SU-DHL-6 (cell line): Measurements from ENCODE around the gene ZDHHC24.

ENCODE experiments used
- H2AFZ ChIP-seq: fragments of 200-600 bp; sonication (generic); 2 replicates; pipeline ENCODE4 v1.6.1; 2014; ENCODE audit warnings: low read depth, mild to moderate bottlenecking, moderate library complexity, mixed read lengths, antibody characterized with exemption, low read length; ENCODE audit not compliant: severe bottlenecking
- H3F3A ChIP-seq: fragments of 200-600 bp; shearing (Covaris generic); 2 replicates; pipeline ENCODE4 v1.6.0; 2016; ENCODE audit warnings: antibody characterized with exemption, mild to moderate bottlenecking; ENCODE audit not compliant: insufficient read depth
- H3K27ac ChIP-seq: fragments of 200-600 bp; sonication (generic); 2 replicates; pipeline ENCODE4 v1.5.1; 2016; ENCODE audit warnings: low read depth, mild to moderate bottlenecking, low read length, moderate library complexity, mixed read lengths
- H3K27me3 ChIP-seq: fragments of 200-600 bp; sonication (generic), shearing (Covaris generic); 2 replicates; pipeline ENCODE4 v1.6.0; 2014; ENCODE audit warnings: mild to moderate bottlenecking, low read length
- H3K36me3 ChIP-seq: fragments of 200-600 bp; sonication (generic); 2 replicates; pipeline ENCODE4 v1.6.1; 2014; ENCODE audit warnings: mild to moderate bottlenecking, low read length, mixed read lengths
- H3K4me2 ChIP-seq: fragments of 300-600, 200-600 bp; shearing (Covaris generic), sonication (generic); 2 replicates; pipeline ENCODE4 v1.6.0; 2014; ENCODE audit warnings: low read length, low read depth, mild to moderate bottlenecking; ENCODE audit not compliant: poor library complexity, severe bottlenecking
- H3K4me3 ChIP-seq: fragments of 200-600 bp; sonication (generic); 2 replicates; pipeline ENCODE4 v1.5.1; 2014; ENCODE audit warnings: antibody characterized with exemption, low read length, mild to moderate bottlenecking, mixed read lengths; ENCODE audit not compliant: insufficient read depth, poor library complexity, severe bottlenecking
- H3K79me2 ChIP-seq: fragments of 200-600 bp; sonication (generic); 2 replicates; pipeline ENCODE4 v1.6.1; 2014; ENCODE audit warnings: mild to moderate bottlenecking, low read length, moderate library complexity; ENCODE audit not compliant: insufficient read depth
- H3K9ac ChIP-seq: fragments of 200-600 bp; sonication (generic); 2 replicates; pipeline ENCODE4 v1.7.0; 2014; ENCODE audit warnings: mild to moderate bottlenecking, low read length
- H3K9me2 ChIP-seq: fragments of 200-600 bp; sonication (generic); replicated peaks from 2 replicates; pipeline ENCODE4 v1.6.1; 2014; ENCODE audit warnings: low read length; ENCODE audit not compliant: insufficient read depth
- H3K9me3 ChIP-seq: fragments of 200-600 bp; sonication (generic); 2 replicates; pipeline ENCODE4 v1.6.1; 2014; ENCODE audit warnings: low read length, mixed read lengths; ENCODE audit not compliant: insufficient read depth
- H4K20me1 ChIP-seq: fragments of 200-600 bp; sonication (generic); 2 replicates; pipeline ENCODE4 v1.6.1; 2014; ENCODE audit warnings: low read depth, mild to moderate bottlenecking, antibody characterized with exemption, low read length, moderate library complexity, mixed read lengths
- EZH2phosphoT487 ChIP-seq: fragments of 200-600 bp; sonication (generic), shearing (Covaris generic); conservative IDR thresholded peaks from 2 replicates; pipeline ENCODE4 v1.6.1; 2018; ENCODE audit warnings: mild to moderate bottlenecking, antibody characterized with exemption, low read length, moderate library complexity, mixed read lengths
- TF ChIP-seq, protein P1 (sequence below): fragments of 200-600 bp; sonication (generic); IDR thresholded peaks from one replicate; pipeline ENCODE4 v1.5.1; 2017; ENCODE audit warnings: antibody characterized with exemption, mild to moderate bottlenecking, low read length, moderate library complexity; ENCODE audit not compliant: insufficient read depth, poor library complexity, severe bottlenecking

The ZDHHC24 gene

DNA sequence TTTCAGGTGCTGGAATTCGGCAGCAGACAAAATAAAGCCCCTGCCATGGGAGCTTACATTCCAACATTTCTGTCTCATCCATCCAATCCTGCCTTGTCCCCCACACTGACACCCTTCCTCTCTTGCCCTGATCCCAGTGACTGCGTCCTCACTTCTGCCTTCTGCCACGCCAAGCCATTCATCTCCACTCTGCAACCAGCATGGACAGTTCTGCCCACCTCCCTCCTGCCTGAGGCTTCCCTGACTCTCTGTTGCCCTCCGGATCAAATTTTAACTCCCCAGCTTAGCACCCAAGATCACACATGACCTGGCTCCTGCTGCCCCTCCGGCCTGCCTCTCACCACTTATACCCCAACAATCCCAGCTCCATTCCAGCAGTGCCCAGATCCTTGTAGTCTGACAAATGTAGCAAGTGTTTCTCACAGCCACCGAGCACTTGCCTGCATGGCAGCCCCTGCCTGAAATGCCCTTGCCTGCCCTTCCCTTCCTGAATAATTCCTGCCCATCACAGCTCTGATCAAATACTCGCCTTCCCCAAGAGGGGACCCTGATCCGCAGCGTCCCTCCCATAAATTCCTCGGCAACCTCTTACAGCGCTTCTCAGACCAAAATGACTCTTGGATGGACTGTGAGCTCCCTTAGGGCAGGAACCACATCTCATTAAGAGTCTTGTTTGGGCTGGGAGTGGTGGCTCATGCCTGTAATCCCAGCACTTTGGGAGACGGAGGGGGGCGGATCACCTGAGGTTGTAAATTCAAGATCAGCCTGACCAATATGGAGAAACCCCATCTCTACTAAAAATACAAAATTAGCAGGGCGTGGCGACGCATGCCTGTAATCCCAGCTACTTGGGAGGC is 3.2 kb upstream of the ZDHHC24 start:
- no peaks in the 10 kb centered on the region for H3K79me2 ChIP-seq
- H2AFZ ChIP-seq: no peak overlapping the region
- H3K4me3 ChIP-seq: no peak overlapping the region
- no peak overlapping the region for H3K4me2 ChIP-seq
- TF ChIP-seq, protein P1, sequence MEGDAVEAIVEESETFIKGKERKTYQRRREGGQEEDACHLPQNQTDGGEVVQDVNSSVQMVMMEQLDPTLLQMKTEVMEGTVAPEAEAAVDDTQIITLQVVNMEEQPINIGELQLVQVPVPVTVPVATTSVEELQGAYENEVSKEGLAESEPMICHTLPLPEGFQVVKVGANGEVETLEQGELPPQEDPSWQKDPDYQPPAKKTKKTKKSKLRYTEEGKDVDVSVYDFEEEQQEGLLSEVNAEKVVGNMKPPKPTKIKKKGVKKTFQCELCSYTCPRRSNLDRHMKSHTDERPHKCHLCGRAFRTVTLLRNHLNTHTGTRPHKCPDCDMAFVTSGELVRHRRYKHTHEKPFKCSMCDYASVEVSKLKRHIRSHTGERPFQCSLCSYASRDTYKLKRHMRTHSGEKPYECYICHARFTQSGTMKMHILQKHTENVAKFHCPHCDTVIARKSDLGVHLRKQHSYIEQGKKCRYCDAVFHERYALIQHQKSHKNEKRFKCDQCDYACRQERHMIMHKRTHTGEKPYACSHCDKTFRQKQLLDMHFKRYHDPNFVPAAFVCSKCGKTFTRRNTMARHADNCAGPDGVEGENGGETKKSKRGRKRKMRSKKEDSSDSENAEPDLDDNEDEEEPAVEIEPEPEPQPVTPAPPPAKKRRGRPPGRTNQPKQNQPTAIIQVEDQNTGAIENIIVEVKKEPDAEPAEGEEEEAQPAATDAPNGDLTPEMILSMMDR: no peak
- no peak for TF ChIP-seq EZH2phosphoT487
- H3K27me3 ChIP-seq: no peaks in the 10 kb centered on the region
- H3K27ac ChIP-seq: no peak overlapping the region
- peaks cover 16% of the 10 kb centered on the region for H3F3A ChIP-seq
- no peaks in the 10 kb centered on the region for H3K9me2 ChIP-seq
- H3K36me3 ChIP-seq: no peaks in the 10 kb centered on the region
- H3K9ac ChIP-seq: no peak overlapping the region
- H3K9me3 ChIP-seq: no peaks in the 10 kb centered on the region
- H4K20me1 ChIP-seq: no peaks in the 10 kb centered on the region

DNA sequence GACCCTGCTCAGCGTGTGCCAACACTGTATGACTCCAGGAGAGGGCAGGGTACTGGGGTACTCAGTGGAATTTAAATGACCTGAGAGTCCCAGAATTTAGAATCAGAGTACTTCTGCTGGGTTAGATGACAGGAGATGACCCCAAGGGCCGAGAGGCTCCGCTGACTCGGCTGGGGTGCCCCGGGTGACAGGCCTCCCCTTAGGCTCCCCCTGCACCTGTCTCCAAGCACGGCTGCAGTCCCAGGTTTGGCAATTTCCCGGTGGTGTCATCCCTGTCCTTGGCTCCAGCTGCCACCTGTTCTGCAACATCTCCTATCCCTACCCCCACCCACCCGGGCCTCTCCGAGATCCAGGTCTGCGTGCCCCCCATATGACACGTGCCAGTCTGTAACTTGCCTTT is 2.2 kb upstream of the ZDHHC24 start:
- no peaks in the 10 kb centered on the region for H3K9me3 ChIP-seq
- H3K4me2 ChIP-seq: no peak overlapping the region
- H3K79me2 ChIP-seq: no peaks in the 10 kb centered on the region
- no peak overlapping the region for H3K27ac ChIP-seq
- no peak overlapping the region for H3K9ac ChIP-seq
- no peak overlapping the region for H2AFZ ChIP-seq
- H3K9me2 ChIP-seq: no peaks in the 10 kb centered on the region
- peaks cover 16% of the 10 kb centered on the region for H3F3A ChIP-seq
- H3K27me3 ChIP-seq: no peaks in the 10 kb centered on the region
- no peaks in the 10 kb centered on the region for H3K36me3 ChIP-seq
- H3K4me3 ChIP-seq: no peak overlapping the region
- TF ChIP-seq, protein P1: no peak
- TF ChIP-seq EZH2phosphoT487: no peak
- no peaks in the 10 kb centered on the region for H4K20me1 ChIP-seq

DNA sequence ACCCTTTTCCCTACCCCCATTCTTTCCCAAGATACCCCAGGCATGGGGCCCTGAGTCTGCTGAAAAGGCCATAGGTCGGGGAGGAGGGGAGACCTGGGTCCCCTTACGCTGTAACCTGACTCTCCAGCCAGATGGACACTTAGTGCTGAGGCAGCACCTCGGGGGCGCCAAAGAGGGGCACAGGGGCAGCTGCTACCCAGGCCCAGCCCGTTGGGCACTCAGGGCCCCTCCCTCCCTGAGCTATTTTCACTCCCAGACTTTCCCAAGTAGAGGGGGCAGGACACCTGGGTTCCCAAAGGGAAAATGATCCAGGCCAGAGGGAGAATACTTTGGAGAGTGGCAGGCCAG is 1.8 kb upstream of the ZDHHC24 start:
- peaks cover 16% of the 10 kb centered on the region for H3F3A ChIP-seq
- no peaks in the 10 kb centered on the region for H3K9me2 ChIP-seq
- TF ChIP-seq EZH2phosphoT487: no peak
- TF ChIP-seq, protein P1: no peak
- H3K36me3 ChIP-seq: no peaks in the 10 kb centered on the region
- no peak overlapping the region for H3K9ac ChIP-seq
- no peaks in the 10 kb centered on the region for H3K9me3 ChIP-seq
- H2AFZ ChIP-seq: no peak overlapping the region
- no peaks in the 10 kb centered on the region for H4K20me1 ChIP-seq
- H3K4me2 ChIP-seq: no peak overlapping the region
- no peaks in the 10 kb centered on the region for H3K27me3 ChIP-seq
- H3K79me2 ChIP-seq: no peaks in the 10 kb centered on the region
- no peak overlapping the region for H3K4me3 ChIP-seq
- H3K27ac ChIP-seq: no peak overlapping the region
